ENCODE measurements around the gene GLIS1. TPM values are rescaled to one million over a fixed set of nuclear protein-coding genes. Genes with fewer than 3 reads are reported as not detected.

GLIS1 gene
- total RNA-seq, 1 donor from 2014 or later: 0.16 TPM

DNA sequence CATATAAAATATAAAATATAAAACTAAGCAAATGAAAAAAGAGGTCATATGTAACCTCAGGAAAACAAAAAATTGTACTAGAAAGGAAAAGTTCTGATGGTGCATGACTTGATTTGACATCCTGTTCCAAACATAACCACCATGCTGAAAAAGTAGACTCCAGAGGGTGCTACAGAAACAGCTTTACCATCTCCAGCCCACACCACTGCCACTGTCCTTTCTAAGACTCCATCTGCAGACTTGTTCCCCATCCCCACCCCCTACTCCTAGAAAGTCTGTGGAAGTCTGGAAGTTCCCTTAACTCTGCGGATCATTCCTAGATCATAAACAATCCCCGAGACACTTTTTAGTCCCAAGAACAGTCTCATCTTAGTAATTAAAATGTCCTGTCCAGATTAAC is 20.5 kb downstream of the GLIS1 start:
- no peaks in the 10 kb centered on the region for H3K9me3 ChIP-seq (replicated peaks)
- no peak overlapping the region for H3K27ac ChIP-seq (replicated peaks)
- no peaks in the 10 kb centered on the region for H3K4me1 ChIP-seq
- intact Hi-C loops (cut with micrococcal nuclease): no loop called here
- H3K27me3 ChIP-seq (ENCODE audit: low read depth): peaks cover 71% of the 10 kb centered on the region
- TF ChIP-seq, protein P1, sequence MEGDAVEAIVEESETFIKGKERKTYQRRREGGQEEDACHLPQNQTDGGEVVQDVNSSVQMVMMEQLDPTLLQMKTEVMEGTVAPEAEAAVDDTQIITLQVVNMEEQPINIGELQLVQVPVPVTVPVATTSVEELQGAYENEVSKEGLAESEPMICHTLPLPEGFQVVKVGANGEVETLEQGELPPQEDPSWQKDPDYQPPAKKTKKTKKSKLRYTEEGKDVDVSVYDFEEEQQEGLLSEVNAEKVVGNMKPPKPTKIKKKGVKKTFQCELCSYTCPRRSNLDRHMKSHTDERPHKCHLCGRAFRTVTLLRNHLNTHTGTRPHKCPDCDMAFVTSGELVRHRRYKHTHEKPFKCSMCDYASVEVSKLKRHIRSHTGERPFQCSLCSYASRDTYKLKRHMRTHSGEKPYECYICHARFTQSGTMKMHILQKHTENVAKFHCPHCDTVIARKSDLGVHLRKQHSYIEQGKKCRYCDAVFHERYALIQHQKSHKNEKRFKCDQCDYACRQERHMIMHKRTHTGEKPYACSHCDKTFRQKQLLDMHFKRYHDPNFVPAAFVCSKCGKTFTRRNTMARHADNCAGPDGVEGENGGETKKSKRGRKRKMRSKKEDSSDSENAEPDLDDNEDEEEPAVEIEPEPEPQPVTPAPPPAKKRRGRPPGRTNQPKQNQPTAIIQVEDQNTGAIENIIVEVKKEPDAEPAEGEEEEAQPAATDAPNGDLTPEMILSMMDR (IDR thresholded peaks at IDR 0.05; ENCODE audit: borderline replicate concordance): no peak
- H3K4me3 ChIP-seq: no peak overlapping the region
- no peaks in the 10 kb centered on the region for H3K36me3 ChIP-seq
- DNase-seq: no peak

DNA sequence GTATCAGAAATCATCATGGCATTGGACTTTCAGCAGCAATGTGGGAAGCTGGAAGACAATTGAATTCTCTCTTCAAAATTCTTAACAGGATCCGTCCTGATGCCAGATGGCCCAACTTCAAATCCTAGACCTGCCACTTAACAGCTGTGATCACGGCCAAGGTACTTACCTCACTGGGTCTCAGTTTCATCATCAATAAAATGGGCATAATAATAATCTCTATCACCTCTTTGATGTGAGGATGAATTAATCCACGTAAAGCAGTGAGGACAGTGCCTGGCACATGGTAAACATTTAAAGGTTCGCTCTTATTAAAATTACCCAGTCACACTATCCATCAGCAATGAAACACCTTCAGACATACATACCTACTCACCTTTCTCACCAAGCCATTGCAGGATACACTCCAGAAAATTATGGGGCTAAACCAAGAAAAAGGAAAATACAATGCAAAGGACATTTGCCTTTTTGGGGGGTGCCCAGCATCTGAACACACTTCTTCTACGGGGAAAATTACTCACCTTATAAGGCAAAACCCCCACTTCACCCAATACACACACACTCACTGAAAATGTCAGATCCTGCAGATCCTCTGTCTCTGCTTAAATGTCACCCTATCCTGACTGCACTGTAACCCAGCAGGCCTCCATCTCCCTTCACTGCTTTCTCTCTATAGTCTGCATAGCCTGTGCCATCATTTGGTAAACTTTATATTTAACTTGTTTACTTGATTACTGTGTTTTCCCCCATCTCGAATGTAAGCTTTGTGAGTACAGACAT is 21.7 kb downstream of the GLIS1 start:
- H3K9me3 ChIP-seq (replicated peaks): no peaks in the 10 kb centered on the region
- H3K4me1 ChIP-seq: no peaks in the 10 kb centered on the region
- peaks cover 64% of the 10 kb centered on the region for H3K27me3 ChIP-seq (ENCODE audit: low read depth)
- H3K27ac ChIP-seq (replicated peaks): no peak overlapping the region
- H3K4me3 ChIP-seq: no peak overlapping the region
- TF ChIP-seq, protein P1 (IDR thresholded peaks at IDR 0.05; ENCODE audit: borderline replicate concordance): no peak
- no peaks in the 10 kb centered on the region for H3K36me3 ChIP-seq
- DNase-seq: no peak
- intact Hi-C loops (cut with micrococcal nuclease): no loop called here

DNA sequence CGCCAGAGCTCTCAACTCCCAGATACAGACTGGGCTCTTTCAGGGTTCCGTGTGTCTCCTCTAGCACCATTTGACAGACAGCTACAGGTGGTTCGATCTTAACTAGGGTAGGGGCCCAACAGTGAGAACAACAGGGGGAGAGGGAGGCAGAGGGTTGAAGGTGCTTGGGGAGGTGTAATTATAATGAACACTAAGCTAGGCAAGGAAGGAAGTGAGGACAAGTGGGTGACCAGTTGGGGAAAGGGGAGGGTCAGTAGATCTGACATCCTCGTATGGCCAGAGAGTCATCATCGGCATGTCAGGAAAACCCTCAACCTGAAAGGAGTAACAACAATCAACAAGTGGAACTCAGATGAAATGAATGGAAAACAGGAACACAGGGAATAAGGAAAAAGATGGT is 22.8 kb downstream of the GLIS1 start:
- DNase-seq: no peak
- peaks cover 59% of the 10 kb centered on the region for H3K27me3 ChIP-seq (ENCODE audit: low read depth)
- no peaks in the 10 kb centered on the region for H3K36me3 ChIP-seq
- H3K4me1 ChIP-seq: no peaks in the 10 kb centered on the region
- no peak overlapping the region for H3K27ac ChIP-seq (replicated peaks)
- intact Hi-C loops (cut with micrococcal nuclease): no loop called here
- no peak overlapping the region for H3K4me3 ChIP-seq
- H3K9me3 ChIP-seq (replicated peaks): no peaks in the 10 kb centered on the region
- TF ChIP-seq, protein P1 (IDR thresholded peaks at IDR 0.05; ENCODE audit: borderline replicate concordance): no peak

DNA sequence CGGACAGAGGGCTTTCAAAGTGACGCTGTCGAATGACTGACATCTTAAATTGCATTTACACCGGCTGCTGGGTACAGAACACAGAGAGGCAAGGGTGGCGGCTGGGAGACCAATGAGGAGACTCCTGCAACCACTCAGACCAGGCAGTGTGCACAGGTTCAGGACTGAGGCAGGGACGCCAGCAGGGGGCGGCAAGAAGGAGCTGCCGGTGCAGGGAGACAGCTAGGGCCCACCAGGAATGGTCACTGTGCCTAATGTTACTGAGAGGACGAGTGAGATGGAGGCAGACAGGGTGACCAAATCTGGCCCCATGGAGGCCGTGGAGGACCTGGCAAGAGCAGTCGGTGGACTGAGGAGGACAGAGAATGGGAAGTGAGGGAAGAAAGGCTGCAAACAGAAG is 23.5 kb downstream of the GLIS1 start:
- Histone ChIP-seq H3K27me3 (ENCODE audit: low read depth) (peaks cover 58% of the 10 kb centered on the region), H3K27ac (replicated peaks) (no peak overlapping the region), H3K9me3 (replicated peaks) (no peaks in the 10 kb centered on the region), H3K4me3 (no peak overlapping the region), H3K36me3 (no peaks in the 10 kb centered on the region), H3K4me1 (no peaks in the 10 kb centered on the region)
- TF ChIP-seq, protein P1 (IDR thresholded peaks at IDR 0.05; ENCODE audit: borderline replicate concordance): peak; percentile 46
- no peak for DNase-seq
- intact Hi-C loops (cut with micrococcal nuclease): no loop called here

DNA sequence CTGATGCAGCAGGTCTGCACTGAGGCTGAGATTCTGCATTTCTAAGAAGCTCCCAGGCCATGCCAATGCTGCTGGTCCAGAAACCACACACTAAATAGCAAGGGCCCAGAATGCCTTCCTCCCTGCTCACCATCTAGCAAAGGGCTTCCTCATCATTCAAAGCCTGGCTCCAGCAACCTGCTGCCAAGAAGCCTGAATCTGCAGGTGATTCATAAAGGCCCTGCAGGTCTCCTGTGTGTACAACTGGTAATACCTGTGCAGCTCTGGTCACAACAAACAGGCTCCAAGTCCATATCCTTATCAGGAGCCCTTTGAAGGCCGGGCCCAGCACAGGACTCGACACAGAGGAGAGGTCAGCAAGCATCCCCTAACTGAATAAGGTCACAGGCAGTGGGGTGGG is 26.7 kb downstream of the GLIS1 start:
- DNase-seq: no peak
- Histone ChIP-seq H3K27ac (replicated peaks) (no peak overlapping the region), H3K36me3 (no peaks in the 10 kb centered on the region), H3K27me3 (ENCODE audit: low read depth) (peaks cover 64% of the 10 kb centered on the region), H3K4me3 (no peak overlapping the region), H3K9me3 (replicated peaks) (no peaks in the 10 kb centered on the region), H3K4me1 (no peaks in the 10 kb centered on the region)
- intact Hi-C loops (cut with micrococcal nuclease): no loop called here
- TF ChIP-seq, protein P1 (IDR thresholded peaks at IDR 0.05; ENCODE audit: borderline replicate concordance): no peak
